ENCODE measurements around the gene CHMP4A.
"Not testable (repeated sequence)": the region's sequence is repeated elsewhere in the genome, so short reads cannot be mapped to it uniquely, and the experiment has no call there.

CHMP4A gene

DNA sequence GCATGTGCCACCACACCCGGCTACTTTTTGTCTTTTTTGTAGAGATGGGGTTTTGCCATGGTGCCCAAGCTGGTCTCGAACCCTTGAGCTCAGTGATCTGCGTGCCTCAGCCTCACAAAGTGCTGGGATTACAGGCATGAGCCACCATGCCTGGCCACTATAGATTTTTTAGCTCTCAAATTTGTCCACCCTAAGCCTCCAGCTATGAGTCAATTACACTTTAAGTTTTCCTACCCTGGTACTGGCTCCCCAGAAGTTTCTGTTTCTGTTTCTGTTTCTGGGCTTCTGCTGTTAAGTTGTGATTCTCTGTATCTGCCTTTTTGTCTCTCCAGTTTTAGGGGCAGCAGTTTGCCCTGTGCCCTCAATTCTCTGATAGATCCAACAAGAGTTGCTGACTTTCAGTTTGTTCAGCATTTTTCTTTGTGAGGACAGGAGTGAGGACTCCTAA is 33.5 kb upstream of the CHMP4A start:
- no peak for DNase-seq

DNA sequence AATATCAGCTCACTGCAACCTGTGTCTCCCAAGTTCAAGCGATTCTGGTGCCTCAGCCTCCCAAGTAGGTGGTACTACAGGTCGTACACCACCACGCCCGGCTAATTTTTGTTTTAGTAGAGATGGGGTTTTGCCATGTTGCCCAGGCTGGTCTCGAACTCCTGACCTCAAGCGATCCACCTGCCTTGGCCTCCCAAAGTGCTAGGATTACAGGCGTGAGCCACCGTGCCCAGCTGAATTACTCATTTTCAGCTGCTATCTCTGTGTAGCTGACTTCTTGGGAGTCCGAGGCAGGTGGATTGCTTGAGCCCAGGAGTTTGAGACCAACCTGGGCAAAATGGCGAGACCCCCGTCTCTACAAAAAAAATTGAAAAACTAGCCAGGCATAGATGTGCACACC is 32.1 kb upstream of the CHMP4A start:
- DNase-seq = not testable (repeated sequence)

DNA sequence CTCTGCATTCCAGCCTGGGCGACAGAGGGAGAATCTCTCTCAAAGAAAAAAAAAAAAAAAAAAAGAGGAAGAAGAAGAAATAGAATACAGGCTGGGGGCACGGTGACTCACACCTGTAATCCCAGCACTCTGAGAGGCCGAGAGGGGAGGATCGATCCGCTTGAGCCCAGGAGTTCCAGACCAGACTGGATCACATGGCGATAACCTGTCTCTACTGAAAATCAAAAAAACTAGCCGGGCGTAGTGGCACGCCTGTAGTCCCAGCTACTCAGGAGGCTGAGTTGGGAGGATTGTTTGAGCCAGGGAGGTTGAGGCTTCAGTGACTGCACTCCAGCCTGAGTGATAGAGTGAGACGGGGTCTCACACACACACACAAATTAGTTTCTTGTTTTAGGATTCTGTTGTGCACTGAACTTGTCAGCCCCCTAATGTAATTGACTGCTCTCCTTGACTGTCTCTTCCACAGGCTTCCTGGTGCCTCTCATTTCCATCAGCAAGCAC is 30.1 kb upstream of the CHMP4A start:
- no peak for DNase-seq

DNA sequence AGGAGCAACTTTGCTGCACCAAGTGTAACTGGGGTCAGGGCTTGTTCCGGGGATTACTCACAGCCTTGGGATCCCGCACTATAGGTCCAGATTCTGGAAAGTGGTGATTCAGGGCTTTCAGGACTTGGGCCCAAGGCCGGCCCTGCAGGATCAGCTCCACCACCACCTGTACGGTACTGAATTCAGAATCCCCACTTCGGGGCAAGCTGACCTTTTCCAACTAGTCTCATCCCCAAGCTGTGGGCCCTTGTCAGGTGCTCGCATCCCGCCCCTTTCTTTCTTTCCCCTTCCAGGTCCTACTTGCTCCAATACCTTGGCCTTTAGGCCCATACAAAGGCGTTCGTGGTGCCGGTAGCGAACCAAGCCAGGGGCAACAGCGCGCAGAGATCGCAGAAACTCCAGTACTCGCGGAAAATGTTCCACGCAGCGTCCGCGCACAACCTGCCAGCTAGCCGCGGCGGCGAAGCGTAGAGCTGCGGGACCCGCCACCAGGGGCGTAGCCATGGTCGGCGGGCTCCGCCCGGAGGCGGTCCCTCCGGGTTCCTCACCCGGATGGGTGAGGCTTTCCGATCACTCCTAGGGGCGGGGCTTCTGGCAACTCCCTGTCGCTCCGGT is 28.6 kb upstream of the CHMP4A start:
- peak; percentile 97 for DNase-seq

DNA sequence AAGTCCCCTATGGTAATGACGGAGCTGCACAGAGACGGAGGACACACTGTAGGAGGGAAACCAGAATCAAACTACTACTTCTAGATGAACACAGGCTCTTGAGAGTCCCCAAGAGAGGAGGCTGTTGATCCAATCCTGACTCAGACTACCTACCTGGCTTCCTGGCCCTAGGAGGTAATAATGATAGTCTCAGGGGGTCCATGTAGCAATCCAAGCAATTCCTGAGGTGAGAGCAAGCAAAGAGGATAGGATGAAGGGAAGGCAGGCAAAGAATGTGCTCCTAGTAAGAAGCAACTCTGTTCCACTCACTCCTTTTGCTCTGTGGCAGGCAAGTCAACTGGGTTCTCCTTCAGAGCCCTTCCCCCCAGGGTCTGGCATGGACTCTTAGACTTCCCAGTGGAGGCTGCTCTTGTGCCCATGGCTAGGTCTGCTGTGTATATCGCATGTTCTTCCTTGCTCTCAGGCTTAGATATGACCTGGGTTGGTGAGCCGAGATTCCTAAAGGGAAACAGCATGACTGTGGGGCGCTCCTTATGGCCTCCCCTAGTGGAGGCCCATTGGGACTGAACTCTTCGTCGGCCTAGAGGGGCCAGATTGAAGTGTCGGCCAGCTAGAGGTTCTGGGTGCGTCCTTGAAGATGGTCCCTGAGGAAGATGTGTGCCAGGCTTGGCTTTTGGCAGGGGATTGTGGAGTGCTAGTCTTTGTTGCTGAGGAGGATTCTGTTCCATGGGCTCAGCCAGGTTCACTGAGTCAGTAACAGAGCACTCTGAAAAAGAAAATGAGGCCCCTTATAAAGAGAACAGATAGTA is 27.0 kb upstream of the CHMP4A start:
- DNase-seq = no peak

DNA sequence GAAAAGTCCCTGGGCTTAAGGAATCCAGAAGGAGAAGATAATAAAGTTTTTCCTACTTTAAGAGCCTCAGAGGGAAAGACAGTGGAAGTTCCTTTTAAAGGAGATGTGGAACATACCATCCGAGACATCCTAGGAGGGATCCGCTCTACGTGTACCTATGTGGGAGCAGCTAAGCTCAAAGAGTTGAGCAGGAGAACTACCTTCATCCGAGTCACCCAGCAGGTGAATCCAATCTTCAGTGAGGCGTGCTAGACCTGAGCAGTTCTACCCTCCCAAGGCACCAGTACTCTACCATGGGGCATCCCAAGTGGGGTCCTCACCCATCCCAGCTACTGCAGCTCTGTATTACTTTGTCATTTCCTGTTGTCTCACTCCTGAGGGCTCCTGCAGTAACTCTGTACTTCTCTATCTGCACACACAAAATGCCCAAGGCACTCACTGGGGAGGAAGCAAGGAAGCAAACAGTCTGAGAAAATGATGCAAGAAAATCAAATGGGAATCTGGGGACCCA is 25.3 kb upstream of the CHMP4A start:
- DNase-seq = no peak

DNA sequence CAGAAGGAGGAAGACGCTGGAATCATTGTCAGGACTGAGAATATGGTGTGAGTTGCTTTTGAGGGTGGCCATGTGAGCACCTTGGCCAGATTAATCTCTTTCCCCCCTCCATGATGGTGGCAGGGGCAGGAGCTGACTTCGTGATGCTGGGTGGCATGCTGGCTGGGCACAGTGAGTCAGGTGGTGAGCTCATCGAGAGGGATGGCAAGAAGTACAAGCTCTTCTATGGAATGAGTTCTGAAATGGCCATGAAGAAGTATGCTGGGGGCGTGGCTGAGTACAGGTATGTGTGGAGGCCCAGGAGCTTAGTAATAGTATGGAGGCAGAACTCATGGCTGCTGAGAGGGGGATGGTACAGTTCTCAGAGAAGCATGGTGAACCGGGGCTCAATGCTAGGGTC is 24.8 kb upstream of the CHMP4A start:
- DNase-seq = no peak

DNA sequence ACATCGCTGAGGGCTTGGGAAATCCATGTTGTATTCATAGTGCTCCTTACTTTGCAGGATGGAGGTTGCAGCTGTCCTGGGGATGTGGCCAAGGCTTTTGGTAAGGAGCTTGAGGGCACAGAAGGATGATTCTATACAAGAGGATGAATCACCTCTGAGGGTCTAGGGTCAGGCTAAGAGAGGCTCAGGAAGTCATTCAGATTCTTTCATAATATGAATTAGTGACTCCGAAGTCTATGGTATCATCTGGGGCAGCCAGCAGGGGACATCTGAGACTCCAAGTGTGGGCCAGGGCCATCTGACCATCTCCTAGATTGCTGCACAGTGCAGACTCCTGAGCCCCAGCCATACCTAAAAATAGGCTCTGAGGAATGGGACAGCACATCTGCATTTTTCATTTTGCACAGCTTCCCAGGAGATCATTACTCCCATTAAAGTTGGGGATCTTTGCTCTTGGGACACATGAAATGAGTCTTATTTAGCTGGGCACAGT is 24.2 kb upstream of the CHMP4A start:
- no peak for DNase-seq

DNA sequence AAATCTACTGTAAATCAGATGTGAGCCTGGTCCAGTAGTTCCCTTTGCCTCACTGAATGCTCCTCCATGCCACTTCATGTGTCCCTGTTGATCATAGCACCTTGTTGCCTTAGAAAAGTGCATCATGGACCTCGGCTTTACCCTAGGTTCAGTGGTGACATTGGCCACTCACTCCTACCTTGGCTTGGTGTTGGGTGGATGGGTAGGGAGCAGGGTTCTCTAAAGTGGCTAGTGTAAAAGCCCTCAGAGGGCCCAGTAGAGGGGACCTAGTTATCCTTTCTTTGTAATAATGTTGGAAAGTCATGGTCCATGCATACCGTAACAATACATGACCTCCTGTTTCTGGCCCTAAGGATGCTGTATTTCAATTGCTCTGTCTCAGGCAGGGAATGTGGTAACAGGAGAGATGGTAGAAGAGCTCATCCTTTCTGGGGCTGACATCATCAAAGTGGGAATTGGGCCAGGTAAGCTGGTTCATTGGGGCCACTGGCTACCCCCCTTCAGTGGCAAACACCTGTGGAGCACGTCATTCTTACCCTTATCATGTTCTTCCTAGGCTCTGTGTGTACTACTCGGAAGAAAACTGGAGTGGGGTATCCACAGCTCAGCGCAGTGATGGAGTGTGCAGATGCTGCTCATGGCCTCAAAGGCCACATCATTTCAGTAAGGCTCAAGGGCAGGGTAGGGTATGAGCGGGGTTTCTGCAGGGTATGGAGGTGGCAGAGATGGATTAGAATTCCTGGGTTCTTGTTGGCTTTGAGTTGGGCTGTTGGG is 23.6 kb upstream of the CHMP4A start:
- DNase-seq = no peak

DNA sequence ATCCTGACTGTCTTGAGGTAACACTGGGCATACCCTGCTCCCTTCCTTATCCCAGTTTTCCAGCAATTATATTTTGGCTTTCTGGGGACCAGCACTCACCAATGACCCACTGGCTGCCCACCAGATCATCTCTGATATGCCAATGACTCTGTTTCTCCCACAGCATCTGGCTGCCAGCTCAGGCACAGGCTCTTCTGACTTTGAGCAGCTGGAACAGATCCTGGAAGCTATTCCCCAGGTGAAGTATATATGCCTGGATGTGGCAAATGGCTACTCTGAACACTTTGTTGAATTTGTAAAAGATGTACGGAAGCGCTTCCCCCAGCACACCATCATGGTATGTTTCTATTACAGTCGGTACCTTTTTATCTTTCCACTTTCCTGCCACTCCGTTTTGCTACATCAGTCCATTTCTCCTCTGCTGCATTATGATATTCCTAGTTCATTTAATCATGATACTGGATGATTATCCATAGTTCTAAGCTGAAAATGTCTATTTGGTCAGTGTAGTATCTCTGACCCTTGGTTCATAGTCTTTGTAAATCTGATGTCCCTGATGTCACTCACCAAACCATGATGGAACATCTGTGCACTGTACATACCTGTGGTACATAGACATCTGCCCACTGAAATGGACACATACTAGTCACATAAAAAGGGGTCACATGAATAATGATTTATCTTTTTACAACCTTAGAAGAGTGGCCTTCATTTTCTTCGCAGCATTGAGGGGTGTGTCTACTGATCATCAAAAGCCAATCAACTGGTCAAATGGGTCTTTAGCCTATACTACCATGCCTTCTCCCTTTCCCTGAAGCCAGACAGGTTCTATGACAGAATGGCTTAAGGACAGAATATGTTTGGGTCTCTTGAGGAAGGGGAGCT is 22.8 kb upstream of the CHMP4A start:
- no peak for DNase-seq

DNA sequence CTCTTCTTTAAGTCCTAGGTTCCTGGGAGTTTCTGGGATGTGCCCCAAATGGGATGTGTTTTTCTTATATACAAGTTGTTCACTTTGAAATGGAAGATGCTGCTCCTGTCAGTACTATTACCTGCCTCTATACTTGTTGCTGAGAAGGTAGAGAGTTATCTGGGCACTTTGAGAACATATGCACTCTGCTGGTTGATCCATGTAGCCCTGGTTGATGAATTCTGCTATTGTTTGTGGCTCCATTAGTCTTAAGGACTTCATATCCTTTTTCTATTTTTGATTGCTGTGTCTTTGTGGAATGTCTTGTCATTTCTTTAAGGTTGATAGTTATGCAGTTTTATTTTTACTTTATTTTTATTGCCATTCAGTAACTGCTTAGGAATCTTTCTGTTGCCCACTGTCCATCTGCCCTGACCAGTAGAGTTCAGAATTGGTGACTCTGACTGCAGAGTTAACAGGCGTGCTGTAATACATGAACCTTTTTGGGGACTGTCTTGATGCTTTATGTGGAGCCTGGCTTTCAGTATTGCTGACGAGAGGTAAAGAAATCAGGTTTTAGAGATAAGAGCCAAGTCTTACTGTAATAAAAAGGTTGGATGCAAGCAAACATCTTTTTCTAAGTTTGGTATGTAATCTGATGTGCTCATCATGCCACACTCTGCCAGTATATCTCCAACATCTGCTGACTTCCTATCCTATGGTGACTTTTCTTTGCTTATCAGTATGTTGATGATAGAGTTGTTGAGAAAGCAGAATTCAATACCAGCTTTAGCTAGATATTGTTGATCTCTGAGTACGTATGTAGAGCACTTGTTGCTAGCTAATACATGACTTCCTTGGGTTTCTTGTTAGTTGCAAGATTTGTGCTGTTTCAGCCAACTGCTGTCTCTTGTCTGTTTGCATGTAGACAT is 21.1 kb upstream of the CHMP4A start:
- DNase-seq = no peak

DNA sequence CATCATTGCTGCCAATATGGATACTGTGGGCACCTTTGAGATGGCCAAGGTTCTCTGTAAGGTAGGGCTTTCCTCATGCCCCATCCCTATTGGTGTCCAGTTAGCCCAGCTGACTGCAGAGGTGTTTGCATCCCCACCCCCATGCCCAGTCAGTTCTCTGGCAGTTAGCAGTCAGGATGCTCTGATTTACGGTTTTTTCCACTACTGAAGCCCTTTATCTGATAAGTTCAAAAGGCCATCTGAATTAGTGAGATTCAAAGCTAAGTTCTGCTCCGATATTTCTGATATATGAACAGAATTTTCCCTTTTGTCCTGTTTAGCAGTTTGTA is 20.2 kb upstream of the CHMP4A start:
- no peak for DNase-seq

DNA sequence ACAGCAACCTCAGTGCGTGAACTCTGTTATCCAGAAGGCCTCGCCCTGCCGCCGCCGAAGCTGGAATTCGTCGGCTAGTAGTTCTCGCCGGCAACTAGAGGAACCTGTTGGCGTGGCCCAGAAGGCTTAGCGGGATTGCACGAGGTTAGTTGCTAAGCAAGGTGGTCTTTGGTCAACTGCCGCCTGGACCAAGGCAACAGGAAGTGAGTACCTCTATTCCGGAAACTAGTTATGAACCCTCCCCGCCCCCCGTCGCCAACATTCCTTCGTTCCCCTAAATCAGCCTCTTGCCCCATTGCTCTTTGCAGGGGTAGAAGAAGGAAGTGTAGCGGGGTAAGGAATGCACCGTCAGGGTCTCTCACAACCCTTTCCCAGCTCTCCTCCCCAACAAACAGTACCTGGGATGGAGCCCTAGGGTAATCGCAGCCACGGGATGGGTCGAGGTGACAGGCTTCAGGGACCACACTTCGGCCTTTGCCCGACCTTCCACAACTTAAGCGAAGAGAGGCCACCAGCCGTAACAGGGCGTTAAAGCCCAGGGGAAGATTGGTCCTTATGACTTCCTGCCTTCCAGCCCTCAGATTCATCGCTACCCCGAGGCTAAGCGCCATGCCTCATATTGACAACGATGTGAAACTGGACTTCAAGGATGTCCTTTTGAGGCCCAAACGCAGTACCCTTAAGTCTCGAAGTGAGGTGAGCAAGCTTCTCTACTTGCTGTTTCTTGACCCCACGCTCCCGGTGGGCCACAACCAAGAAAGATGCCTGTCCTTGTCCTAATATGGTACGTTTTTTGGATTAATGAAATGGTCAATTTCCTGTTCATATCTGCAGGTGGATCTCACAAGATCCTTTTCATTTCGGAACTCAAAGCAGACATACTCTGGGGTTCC is 19.6 kb upstream of the CHMP4A start, which contains the start of gene GMPR2:
TSS of gene GMPR2 (plus strand) at position 285 of the 893 bp plus-strand sequence. CDS start at position 610, 325 bp downstream.
- peak; percentile 79 for DNase-seq

DNA sequence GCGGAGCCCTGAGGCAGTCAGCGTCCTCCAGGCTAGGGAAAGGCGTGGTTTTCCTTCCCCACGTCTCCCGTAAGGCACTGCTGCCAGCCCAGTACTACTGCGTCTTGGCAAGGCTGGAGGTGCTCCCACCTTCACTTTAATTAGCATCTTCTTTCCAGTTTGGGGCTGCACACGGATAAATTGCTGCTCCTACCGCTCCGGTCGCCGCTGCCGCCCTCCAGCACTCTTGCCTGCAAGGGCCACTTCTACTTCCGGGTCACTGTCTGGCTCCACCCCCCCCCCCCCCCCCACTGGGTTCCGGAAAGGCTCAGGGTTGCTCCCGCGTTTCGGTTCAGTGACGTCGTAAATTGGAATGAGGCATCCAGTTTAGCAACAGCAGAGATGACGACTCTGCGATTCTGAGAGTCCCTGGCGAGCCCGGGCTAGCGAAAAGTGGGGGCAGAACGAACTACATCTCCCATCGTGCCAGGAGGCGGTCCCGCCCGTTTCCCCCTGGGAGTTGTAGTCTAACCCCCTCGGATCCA is 18.9 kb upstream of the CHMP4A start, which contains the start of gene NEDD8:
TSS of gene NEDD8 (minus strand) at position 247 of the 524 bp plus-strand sequence. CDS start at position 147, 100 bp downstream.
- DNase-seq = peak; percentile 85

DNA sequence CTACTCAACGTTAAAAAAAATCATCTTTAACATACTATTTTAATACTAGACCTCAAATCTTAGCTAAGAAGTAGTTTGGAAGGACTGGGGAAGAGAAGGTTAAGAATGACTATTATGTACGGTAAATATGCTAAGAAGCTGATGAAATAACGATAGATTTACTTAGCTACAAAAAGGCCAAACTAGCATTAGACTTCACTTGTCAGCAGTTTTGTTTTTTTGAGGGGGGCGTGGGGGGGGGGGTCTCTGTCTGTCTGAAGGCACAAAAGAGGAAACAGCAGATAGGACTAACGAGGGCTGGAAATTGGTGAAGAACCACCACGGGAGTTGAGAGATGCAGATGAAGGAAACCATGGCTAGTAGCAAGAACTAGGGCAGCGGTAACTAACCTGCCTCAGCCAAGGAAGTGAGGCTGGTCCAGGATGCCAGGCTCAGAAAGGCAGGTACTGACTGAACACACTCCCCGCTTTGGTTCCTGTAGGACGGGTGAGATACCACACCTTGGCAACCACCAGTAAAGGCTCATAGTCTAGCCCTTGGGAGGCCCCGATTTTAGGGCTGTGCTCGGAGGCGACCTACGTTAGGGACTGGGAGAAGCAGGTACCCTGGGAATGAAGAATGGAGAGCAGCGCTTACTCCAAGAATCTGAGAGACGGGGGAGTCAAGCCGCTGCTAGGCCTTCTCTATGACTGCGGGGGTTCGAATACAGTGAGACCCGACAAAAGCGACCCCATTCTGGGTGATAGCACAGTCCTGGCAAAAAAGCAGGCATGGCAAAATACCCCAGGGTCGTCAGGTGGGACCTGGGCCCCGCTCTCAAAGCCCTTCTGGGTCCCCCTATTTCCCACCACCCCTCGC is 18.2 kb upstream of the CHMP4A start:
- DNase-seq = no peak

DNA sequence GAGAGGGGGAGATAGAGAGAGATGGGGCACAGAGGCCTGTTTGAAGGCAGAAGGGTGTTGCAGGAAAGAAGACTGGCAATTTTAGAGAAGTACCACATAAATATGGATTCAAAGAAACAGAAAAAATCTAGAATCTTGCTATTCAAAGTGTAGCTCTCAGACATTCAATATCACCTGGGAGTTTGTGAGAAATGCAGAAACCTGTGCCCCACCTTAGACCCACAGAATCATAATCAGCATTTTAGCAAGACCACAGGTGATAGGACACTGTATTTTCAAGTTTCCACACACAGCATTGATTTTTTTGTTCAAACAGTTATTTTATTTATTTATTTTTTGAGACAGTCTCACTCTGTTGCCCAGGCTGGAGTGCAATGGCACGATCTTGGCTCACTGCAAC is 15.6 kb upstream of the CHMP4A start:
- DNase-seq = no peak

DNA sequence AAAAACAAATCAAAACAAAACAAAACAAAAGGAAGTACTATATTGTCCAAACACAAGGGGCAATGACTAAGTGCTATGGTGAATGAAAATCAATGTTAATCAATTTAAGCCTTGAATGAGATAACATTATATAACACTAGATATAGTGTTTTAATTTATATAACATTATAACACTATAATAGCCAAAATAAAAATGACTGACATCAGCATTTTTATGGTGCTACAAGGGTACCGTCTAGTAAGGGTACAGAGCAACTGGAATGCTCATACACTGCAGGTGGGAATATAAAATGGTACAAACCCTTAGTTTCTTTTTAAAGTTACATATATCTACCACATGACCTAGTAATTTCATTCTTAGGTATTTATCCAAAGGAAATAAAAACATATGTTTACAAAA is 13.2 kb upstream of the CHMP4A start:
- DNase-seq = no peak

DNA sequence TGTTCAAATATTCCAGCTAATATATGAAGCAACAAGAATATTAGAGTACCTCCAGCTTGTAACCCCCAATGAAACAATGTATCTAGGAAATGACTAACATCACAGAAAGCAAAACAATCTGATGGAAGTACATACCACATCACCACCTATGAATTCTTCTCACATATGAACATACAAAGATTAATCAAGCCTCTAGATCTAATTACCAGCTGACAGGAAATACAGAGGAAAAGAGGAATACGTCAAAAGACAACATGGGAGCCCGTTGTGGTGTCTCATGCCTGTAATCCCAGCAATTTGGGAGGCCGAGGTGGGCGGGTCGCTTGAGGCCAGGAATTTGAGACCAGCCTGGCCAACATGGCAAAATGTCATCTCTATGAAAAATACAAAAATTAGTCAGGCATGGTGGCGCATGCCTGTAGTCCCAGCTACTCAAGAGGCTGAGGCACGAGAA is 11.4 kb upstream of the CHMP4A start:
- no peak for DNase-seq

Measured in NCI-H1105 treated with DMSO at 0.1 percent for 48 hours (cell line).